NCI-H526 (cell line): ENCODE data around the gene CEP85.
A peak's percentile ranks its signal among the peaks of the same experiment; 100 is the strongest.
"Not testable (repeated sequence)": the region's sequence is repeated elsewhere in the genome, so short reads cannot be mapped to it uniquely, and the experiment has no call there.

ENCODE experiments used
- DNase-seq, 2 experiments: peaks; one replicate each; lab custom pipeline; 2025; lab: John Stamatoyannopoulos, UW

Gene CEP85

DNA sequence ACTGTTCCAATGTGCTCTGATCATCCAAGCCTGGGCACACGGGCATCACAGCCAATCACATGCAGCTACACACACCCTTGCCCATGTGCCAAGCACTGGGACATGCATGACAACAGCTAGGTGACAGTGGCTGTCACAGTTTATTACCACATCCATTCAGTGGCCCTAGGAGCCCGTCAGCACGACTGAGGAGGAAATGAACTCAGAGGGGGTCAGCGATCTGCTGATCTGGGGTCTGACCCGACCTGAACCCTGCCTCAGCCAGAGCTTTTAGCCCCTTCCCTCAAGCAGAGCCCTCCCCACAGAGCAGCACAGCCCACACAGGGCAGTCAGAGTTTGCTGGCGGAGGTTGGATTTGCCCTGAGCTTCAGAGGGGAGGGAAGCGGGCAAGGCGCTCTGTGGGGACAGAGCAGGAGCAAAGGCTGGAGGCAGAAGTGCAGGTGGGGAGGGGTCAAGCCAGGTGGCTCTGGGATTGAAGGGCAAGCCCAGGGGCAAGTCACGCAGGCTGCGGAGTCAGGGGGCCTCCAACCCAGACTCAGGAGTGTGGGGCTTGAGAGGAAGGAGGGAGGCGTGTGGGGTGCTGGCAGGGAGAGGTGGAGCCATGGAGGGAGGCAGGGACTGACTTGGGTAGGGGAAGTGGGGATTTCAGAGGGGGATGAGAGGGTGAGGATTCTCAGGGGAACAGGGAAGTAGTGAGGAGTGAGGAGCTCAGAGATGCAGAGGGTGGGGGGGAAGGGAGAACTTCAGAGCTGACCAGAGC lies 56.3 kb downstream of the CEP85 start:
- no peak for DNase-seq

DNA sequence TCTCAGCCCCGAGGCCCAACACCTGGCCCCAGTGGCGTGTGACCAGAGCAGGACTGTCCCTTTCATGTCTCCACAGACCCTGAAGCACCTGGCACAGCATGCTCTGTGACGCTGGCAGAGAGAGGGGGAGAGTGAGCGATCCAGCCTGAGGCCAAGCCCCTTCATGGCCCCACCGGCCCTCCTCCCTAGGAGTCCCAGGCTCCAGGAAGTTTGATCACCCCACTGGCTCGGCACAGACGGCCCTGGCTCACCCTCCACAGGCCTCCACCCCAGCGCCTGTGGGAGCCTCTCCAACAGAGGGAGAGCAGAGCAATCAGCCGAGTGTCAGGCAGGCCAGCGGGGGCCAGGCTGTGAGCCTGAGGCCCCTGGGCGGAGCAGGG lies 56.9 kb downstream of the CEP85 start:
- DNase-seq = no peak

DNA sequence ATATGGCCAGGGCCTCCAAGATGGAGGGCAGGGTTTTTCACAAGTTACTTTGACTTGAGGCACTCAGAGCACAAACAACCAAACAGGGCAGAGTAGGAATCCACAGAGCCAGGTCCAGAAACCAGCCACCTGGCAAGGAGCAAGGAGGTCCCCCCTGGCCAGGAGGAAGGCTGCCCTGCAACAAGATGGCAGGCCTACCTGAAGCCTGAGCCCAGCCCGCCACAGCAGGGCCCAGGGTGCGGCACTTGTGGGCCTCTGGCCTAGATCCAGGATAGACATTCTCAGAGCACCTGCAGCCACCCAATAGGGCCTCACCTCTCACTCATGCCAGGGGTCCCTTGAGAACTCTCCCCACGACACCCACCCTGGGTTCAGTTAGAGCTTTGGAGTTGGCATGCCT lies 57.4 kb downstream of the CEP85 start:
- no peak for DNase-seq

DNA sequence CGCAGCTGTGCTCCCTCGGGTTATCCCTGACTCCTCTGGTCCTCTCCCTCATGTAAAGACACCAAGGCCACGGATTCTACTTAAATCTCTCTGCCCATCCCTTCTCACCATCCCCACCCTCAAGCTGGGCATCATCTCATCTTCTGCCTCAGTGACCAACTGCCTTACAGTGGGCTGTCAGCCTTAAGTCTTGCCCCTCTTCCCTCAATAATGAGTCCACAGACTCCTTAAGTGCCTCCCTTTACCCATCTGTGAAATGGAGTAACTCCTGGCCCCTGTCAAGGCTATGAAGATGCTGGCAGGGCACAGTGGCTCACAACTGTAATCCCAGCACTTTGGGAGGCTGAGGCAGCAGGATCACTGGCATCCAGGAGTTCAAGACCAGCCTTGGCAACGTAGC lies 57.9 kb downstream of the CEP85 start:
- DNase-seq = no peak

GRCh38 chr1:26292735-26293134 lies 58.7 kb downstream of the CEP85 start:
- not testable (repeated sequence) for DNase-seq

DNA sequence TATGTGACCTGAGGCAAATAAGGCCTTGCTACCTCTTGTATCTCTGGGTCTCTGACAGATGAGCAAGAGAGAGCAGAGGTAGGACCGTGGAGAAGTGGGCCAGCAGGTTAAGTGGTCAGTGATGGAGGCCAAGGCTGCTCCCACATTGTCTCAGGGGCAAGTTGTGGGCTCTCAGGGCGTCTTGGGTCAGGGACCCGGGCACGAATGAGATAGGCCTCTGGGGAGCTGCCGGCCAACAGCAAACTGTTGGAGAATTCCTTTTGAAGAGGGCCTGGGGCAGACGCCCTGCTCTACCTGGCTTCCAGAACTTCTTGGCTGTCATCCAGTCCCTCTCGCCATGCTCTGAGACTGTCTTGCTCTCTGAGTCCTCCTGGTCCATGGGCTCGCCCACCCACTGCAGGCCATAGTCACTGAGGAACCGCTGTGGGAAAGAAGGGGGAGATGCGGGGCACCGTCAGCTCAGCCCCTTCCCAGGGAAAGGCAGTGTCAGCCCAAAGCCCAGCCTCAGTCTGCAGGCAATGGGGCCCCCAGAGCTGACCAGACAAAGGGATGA lies 60.0 kb downstream of the CEP85 start:
- no peak for DNase-seq

- no peak for DNase-seq
These were observed 61.5 kb downstream of the CEP85 start for GRCh38 chr1:26295194-26296138.

- DNase-seq = no peak
These were observed 62.5 kb downstream of the CEP85 start for GRCh38 chr1:26296340-26297056.

GRCh38 chr1:26297057-26297790 lies 63.2 kb downstream of the CEP85 start:
- DNase-seq = no peak

DNA sequence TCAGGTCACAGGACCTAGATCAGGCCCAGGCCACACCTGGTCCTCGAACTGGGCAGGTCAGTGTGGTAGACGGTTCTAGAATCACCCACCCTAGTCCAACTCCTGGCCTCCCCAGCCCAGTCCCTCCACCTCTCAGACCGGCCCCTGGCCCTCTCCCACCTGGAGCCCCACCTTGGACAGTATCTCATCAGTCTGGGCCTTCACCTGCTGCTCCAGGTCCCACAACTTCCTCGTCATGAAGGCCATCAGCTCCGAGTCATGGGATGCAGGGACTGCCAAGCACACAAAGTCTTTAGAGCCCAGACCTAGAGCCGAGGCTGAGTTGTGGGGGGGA lies 63.8 kb downstream of the CEP85 start:
- DNase-seq = no peak

GRCh38 chr1:26300578-26301275 lies 66.7 kb downstream of the CEP85 start:
- DNase-seq = no peak

- DNase-seq = no peak
These were observed 68.9 kb downstream of the CEP85 start for GRCh38 chr1:26302733-26303405.

DNA sequence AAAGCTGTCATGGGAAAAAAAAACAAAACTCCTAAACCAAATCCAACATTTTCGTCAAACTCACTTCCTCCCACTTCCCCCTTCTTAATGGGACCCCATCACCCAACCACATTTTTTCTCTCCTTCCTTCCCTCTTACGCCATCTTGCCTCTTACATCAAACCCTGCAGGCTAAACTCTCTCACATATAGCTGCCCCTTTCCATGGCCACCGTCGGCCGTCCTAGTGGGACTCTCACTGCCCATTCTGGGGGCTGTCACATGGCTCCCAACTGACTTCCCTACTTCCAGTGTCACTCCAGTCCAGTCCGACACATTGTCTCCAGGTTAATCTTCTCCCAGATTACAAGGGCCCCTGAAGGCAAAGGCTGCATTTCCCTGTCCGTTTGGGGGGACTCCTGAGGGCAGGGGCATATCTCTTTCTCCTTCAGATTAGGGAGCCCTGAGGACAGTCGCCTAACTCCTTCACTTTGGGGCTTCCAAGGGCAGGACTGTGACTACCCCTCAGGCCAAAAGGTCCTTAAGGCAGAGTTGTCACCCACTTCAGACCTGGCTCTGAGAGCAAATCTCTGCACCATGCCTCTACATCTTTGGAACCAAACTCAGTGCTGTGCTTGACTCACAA lies 71.8 kb downstream of the CEP85 start:
- DNase-seq = no peak

- peak; percentile 95 to 98 for DNase-seq
These were observed 72.6 kb downstream of the CEP85 start, which contains the start of gene UBXN11 for GRCh38 chr1:26306290-26307229. Gene UBXN11 (minus strand): TSS chr1:26306636. CDS start chr1:26302883, 3,753 bp downstream.

DNA sequence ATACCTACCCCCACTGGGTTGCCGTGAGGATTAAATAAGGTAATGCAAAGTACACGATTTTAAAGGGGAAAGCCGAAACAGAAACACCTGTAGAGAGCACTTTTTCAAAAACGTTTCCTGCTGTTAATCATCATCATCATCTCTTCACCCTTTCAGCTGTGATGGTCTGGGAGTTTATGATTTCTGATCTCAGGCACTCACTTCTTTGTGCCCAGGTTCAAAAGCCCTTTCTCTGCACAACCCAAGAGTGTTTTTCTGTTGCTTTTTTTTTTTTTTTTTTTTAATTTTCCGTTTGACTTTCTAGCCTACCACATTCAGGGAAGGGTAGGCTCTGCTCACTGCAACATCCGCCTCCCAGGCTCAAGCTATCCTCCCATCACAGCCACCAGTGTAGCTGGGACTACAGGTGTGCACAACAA lies 73.4 kb downstream of the CEP85 start:
- no peak for DNase-seq

GRCh38 chr1:26307966-26308899 lies 74.2 kb downstream of the CEP85 start:
- not testable (repeated sequence) for DNase-seq

- no peak for DNase-seq
These were observed 80.5 kb downstream of the CEP85 start for GRCh38 chr1:26314501-26314900.
